NCI-H146 treated with DMSO at 0.1 percent for 48 hours (cell line): ENCODE results near the gene CRABP1.

Experiments used
- DNase-seq: peaks from one replicate; lab custom pipeline; 2025; ENCODE audit not compliant: unreplicated experiment; lab: John Stamatoyannopoulos, UW

The CRABP1 gene

GRCh38 chr15:78340231-78341056, at the start of gene CRABP1:
CRABP1 (plus strand) TSS chr15:78340353; CDS start chr15:78340429, 76 bp downstream.
- no peak for DNase-seq

GRCh38 chr15:78291052-78291451, 49.1 kb upstream of the CRABP1 start:
- DNase-seq = no peak

GRCh38 chr15:78291698-78292097, 48.5 kb upstream of the CRABP1 start:
- no peak for DNase-seq

- DNase-seq = no peak
Measured at GRCh38 chr15:78292219-78292618, 47.9 kb upstream of the CRABP1 start.

GRCh38 chr15:78299101-78299930, 40.8 kb upstream of the CRABP1 start, which contains the start of gene SKIC8:
SKIC8 (minus strand) TSS chr15:78299609; CDS start chr15:78295686, 3,923 bp downstream.
- DNase-seq = peak; percentile 63

GRCh38 chr15:78301326-78301725, 38.8 kb upstream of the CRABP1 start:
- DNase-seq = no peak

GRCh38 chr15:78301828-78302227, 38.3 kb upstream of the CRABP1 start:
- no peak for DNase-seq

- no peak for DNase-seq
Measured at GRCh38 chr15:78302579-78303312, 37.4 kb upstream of the CRABP1 start.

- DNase-seq = no peak
Measured at GRCh38 chr15:78304216-78305066, 35.7 kb upstream of the CRABP1 start.

- no peak for DNase-seq
Measured at GRCh38 chr15:78306176-78306774, 33.9 kb upstream of the CRABP1 start.

- no peak for DNase-seq
Measured at GRCh38 chr15:78307976-78308375, 32.2 kb upstream of the CRABP1 start.

- DNase-seq = peak; percentile 6
Measured at GRCh38 chr15:78308422-78309032, 31.6 kb upstream of the CRABP1 start.

- no peak for DNase-seq
Measured at GRCh38 chr15:78311292-78311691, 28.9 kb upstream of the CRABP1 start.

- DNase-seq = no peak
Measured at GRCh38 chr15:78312536-78312935, 27.6 kb upstream of the CRABP1 start.

- DNase-seq = no peak
Measured at GRCh38 chr15:78312957-78313356, 27.2 kb upstream of the CRABP1 start.

- DNase-seq = no peak
Measured at GRCh38 chr15:78313383-78313782, 26.8 kb upstream of the CRABP1 start.

GRCh38 chr15:78314181-78314581, 26.0 kb upstream of the CRABP1 start:
- no peak for DNase-seq

GRCh38 chr15:78315686-78316282, 24.4 kb upstream of the CRABP1 start:
- DNase-seq = no peak
